ENCODE results near the gene COX4I2. TPM values are rescaled to one million over a fixed set of nuclear protein-coding genes. Genes with fewer than 3 reads are reported as not detected.
"Not testable (repeated sequence)": the region's sequence is repeated elsewhere in the genome, so short reads cannot be mapped to it uniquely, and the experiment has no call there.

The COX4I2 gene
- total and polyA plus RNA-seq, 4 experiments from 2014 or later = not detected

DNA sequence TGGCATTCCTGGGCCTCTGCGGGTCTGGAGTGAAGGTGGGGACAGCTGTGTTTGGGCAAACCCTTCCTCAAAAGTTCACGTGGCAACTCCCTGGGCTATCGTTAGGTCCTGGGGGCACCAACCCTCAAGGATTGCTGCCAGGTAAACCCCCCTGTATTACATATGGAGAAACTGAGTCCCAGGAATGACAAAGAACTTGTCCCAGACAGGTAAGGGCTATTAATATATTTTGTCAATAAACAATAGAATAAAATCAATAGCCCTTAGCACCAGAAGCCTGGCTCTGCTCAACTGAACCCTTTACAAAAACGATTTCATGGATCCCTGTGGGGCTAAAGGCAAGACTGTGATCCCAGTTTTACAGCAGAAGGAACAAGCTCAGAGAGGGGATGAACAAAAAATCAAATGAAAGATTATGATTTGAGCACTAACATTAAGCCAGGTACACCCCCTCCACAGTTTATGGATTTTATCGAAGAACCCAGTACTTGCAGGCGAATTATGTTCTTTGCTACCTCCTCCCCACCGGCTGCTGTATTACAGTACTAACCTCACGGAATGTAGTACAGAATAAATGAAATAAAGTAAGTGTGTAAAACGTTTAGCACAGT lies 30.0 kb upstream of the COX4I2 start:
- Histone ChIP-seq H3K9me3 (ENCODE audit: control insufficient read depth in 1 of 2, low read length in 2 of 2) (no peaks in the 10 kb centered on the region), H3K36me3 (ENCODE audit: insufficient read depth, low read length) (no peaks in the 10 kb centered on the region), H3K27me3 (ENCODE audit: insufficient read depth, low read length) (peaks cover 5% of the 10 kb centered on the region), H3K27ac (ENCODE audit: low read depth, low read length) (no peak overlapping the region), H3K4me3 (ENCODE audit: low read length in 2 of 2) (no peak overlapping the region), H3K4me1 (ENCODE audit: insufficient read depth, low read length) (peaks cover 30% of the 10 kb centered on the region)
- no peak for DNase-seq
- Mint-ChIP-seq H3K27ac (no peak overlapping the region), H3K4me3 (peak overlapping the region in 1 of 8 donors; percentile 28), H3K27me3 (peaks cover 18 to 32% of the 10 kb centered on the region in 2 donors), H3K9me3 (no peaks in the 10 kb centered on the region), H3K36me3 (peaks cover 0 to 3% of the 10 kb centered on the region in 2 donors), H3K4me1 (peaks cover 6 to 35% (median 19%) of the 10 kb centered on the region in 4 donors)
- intact Hi-C loops (cut with micrococcal nuclease) = no loop called here
- ChIA-PET CTCF (ENCODE audit: partially characterized antibody) (interaction anchor here (19.7 kb wide), 1 partner anchor 46 kb away, joined by 1094 read pairs; a partner anchor contains a TSS), POLR2A (ENCODE audit: partially characterized antibody) (interaction anchor here (0.6 to 1.5 kb wide), 3 partner anchors 22 to 36 kb away, joined by 3 to 4 read pairs (median 3); no protein-coding TSS in a partner anchor)

DNA sequence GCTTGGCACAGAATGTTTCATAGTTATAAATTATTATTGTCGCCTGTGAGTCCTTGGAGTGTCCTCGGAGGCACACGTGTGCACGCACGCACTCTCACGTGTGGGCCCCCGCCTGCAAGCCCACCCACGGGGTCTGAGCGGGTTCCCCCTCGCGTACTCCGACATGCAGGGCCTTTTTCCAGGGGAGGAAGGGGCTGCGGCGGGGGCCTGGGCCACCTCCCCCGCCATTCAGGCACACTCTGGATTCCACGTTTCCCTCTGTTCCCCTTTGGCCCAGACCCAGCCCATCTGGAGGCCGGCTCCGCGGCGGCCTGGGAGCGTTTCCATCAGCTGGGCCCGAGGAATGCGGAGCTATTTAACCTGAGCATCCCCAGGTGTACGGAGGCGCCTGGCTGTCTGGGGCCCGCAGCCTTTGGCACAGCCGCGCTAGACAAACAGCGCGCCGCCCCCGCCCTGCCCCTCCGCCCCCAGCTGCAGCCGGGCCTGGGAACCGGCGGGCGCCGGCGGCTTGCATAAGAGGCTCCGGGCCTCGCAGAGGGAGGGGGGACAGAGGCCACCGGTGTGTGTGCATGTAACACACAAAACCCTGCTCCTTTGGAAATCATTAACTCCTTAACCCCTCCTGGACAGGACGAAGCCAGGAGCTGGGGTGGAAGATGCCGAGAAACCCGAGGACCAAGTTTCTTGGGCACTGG lies 29.3 kb upstream of the COX4I2 start:
- Mint-ChIP-seq H3K4me1 (peaks cover 5 to 33% (median 16%) of the 10 kb centered on the region in 4 donors), H3K4me3 (no peak overlapping the region), H3K27ac (no peak overlapping the region), H3K36me3 (peaks cover 0 to 3% of the 10 kb centered on the region in 2 donors), H3K27me3 (peaks cover 16 to 30% of the 10 kb centered on the region in 2 donors), H3K9me3 (no peaks in the 10 kb centered on the region)
- ChIA-PET POLR2A (ENCODE audit: partially characterized antibody) (interaction anchor here (0.6 to 1.5 kb wide), 3 partner anchors 22 to 37 kb away, joined by 3 to 4 read pairs (median 3); no protein-coding TSS in a partner anchor), CTCF (ENCODE audit: partially characterized antibody) (interaction anchor here (0.6 to 19.7 kb wide), 2 partner anchors 46 to 1821 kb away, joined by 3 to 1094 read pairs; a partner anchor contains a TSS)
- no peak overlapping the region for H3K4me3 ChIP-seq (ENCODE audit: low read length in 2 of 2)
- peaks cover 5% of the 10 kb centered on the region for H3K27me3 ChIP-seq (ENCODE audit: insufficient read depth, low read length)
- no peaks in the 10 kb centered on the region for H3K9me3 ChIP-seq (ENCODE audit: control insufficient read depth in 1 of 2, low read length in 2 of 2)
- H3K36me3 ChIP-seq (ENCODE audit: insufficient read depth, low read length) = no peaks in the 10 kb centered on the region
- H3K4me1 ChIP-seq (ENCODE audit: insufficient read depth, low read length) = peaks cover 28% of the 10 kb centered on the region
- no peak overlapping the region for H3K27ac ChIP-seq (ENCODE audit: low read depth, low read length)
- intact Hi-C loops (cut with micrococcal nuclease) = no loop called here
- no peak for DNase-seq

DNA sequence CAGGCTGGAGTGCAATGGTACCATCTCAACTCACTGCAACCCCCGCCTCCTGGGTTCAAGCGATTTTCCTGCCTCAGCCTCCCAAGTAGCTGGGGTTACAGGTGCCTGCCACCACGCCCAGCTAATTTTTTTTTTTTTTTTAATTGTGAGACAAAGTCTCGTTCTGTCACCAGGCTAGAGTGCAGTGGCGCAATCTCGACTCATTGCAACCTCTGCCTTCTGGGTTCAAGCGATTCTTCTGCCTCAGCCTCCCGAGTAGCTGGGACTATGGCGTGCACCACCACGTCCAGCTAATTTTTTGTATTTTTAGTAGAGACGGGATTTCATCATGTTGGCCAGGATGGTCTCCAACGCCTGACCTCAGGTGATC lies 25.5 kb upstream of the COX4I2 start:
- H3K9me3 Mint-ChIP-seq; H3K27ac Mint-ChIP-seq; H3K27ac ChIP-seq (ENCODE audit: low read depth, low read length); H3K4me1 ChIP-seq (ENCODE audit: insufficient read depth, low read length); H3K4me3 Mint-ChIP-seq; DNase-seq; H3K36me3 Mint-ChIP-seq; H3K9me3 ChIP-seq (ENCODE audit: control insufficient read depth in 1 of 2, low read length in 2 of 2); H3K4me3 ChIP-seq (ENCODE audit: low read length in 2 of 2); H3K36me3 ChIP-seq (ENCODE audit: insufficient read depth, low read length); H3K27me3 ChIP-seq (ENCODE audit: insufficient read depth, low read length); H3K4me1 Mint-ChIP-seq: not testable (repeated sequence)
- POLR2A ChIA-PET (ENCODE audit: partially characterized antibody) = interaction anchor here (1.2 to 3.6 kb wide), 6 partner anchors 40 to 55 kb away, joined by 5 to 35 read pairs (median 15); no protein-coding TSS in a partner anchor
- H3K27me3 Mint-ChIP-seq = peaks cover 7 to 12% of the 10 kb centered on the region in 2 donors
- intact Hi-C loops (cut with micrococcal nuclease) = loop anchor here (1.0 to 5.0 kb wide), 5 partner anchors 43 to 150 kb away; partner anchors contain the start of gene BCL2L1
- CTCF ChIA-PET (ENCODE audit: partially characterized antibody) = interaction anchor here (0.6 to 19.7 kb wide), 34 partner anchors 9 to 153 kb away, joined by 3 to 1094 read pairs (median 4); partner anchors contain the start of genes HM13 and ID1

DNA sequence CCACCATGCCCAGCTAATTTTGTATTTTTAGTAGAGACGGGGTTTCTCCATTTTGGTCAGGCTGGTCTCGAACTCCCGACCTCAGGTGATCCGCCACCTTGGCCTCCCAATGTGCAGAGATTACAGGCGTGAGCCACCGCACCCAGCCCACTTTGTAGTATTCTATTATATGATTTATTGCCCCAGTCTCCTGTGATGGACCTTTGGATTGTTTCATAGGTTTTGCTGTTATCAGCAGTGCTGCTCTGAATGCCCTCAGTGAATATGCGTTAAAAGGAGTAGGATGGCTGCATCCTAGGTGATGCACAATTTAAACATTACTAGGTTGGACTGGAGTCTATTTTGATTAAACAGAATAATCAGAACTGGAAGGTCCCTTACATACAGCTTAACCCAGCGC lies 22.3 kb upstream of the COX4I2 start:
- no peak overlapping the region for H3K27ac ChIP-seq (ENCODE audit: low read depth, low read length)
- CTCF ChIA-PET (ENCODE audit: partially characterized antibody) = interaction anchor here (1.3 to 19.7 kb wide), 2 partner anchors 9 to 53 kb away, joined by 3 to 1094 read pairs; a partner anchor contains a TSS
- Mint-ChIP-seq H3K36me3 (no peaks in the 10 kb centered on the region), H3K4me3 (no peak overlapping the region), H3K27me3 (peaks cover 5 to 7% of the 10 kb centered on the region in 2 donors), H3K27ac (no peak overlapping the region), H3K4me1 (peaks cover 0 to 4% (median 3%) of the 10 kb centered on the region in 4 donors), H3K9me3 (no peaks in the 10 kb centered on the region)
- no peak overlapping the region for H3K4me3 ChIP-seq (ENCODE audit: low read length in 2 of 2)
- no peaks in the 10 kb centered on the region for H3K27me3 ChIP-seq (ENCODE audit: insufficient read depth, low read length)
- H3K36me3 ChIP-seq (ENCODE audit: insufficient read depth, low read length) = no peaks in the 10 kb centered on the region
- no peaks in the 10 kb centered on the region for H3K9me3 ChIP-seq (ENCODE audit: control insufficient read depth in 1 of 2, low read length in 2 of 2)
- peaks cover 4% of the 10 kb centered on the region for H3K4me1 ChIP-seq (ENCODE audit: insufficient read depth, low read length)
- POLR2A ChIA-PET (ENCODE audit: partially characterized antibody) = no interaction called here
- intact Hi-C loops (cut with micrococcal nuclease) = no loop called here
- DNase-seq = no peak

DNA sequence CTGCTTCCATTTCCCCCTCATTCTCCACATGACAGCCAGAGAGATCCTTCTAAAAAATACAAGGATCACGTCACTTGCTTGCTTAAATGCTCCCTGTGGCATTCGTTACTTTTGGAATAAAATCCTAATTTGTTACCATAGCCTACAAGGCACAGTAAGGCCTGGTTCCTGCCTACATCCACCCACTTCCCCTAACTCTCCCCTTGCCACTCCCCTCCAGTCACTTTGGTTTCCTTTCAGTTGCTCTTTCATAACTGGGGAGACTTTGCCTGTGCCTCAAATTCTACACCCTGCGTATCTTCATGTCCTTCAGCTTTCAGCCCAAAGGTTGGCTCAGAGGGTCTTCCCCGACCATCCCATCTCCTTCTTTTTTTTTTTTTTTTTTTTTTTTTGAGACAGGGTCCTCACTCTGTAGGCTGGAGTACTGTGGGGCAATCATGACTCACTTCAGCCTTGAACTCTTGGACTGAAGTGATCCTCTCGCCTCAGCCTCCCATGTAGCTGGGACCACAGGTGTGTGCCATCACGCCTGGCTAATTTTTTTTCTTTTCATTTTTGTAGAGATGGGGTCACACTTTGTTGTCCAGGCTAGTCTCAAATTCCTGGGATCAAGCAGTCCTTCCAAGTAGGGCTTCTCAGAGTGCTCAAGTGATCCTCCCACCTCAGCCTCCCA lies 20.1 kb upstream of the COX4I2 start:
- H3K9me3 ChIP-seq (ENCODE audit: control insufficient read depth in 1 of 2, low read length in 2 of 2) = no peaks in the 10 kb centered on the region
- no peaks in the 10 kb centered on the region for H3K36me3 ChIP-seq (ENCODE audit: insufficient read depth, low read length)
- intact Hi-C loops (cut with micrococcal nuclease) = no loop called here
- no peaks in the 10 kb centered on the region for H3K9me3 Mint-ChIP-seq
- H3K27me3 ChIP-seq (ENCODE audit: insufficient read depth, low read length) = no peaks in the 10 kb centered on the region
- POLR2A ChIA-PET (ENCODE audit: partially characterized antibody) = interaction anchor here (1.2 kb wide), 1 partner anchor 45 kb away, joined by 4 read pairs; no protein-coding TSS in a partner anchor
- H3K36me3 Mint-ChIP-seq = no peaks in the 10 kb centered on the region
- H3K27ac ChIP-seq (ENCODE audit: low read depth, low read length) = no peak overlapping the region
- CTCF ChIA-PET (ENCODE audit: partially characterized antibody) = interaction anchor here (0.8 to 2.9 kb wide), 5 partner anchors 7 to 60 kb away, joined by 3 to 10 read pairs (median 3); no protein-coding TSS in a partner anchor
- no peak for DNase-seq
- peaks cover 5 to 7% of the 10 kb centered on the region in 2 donors for H3K27me3 Mint-ChIP-seq
- no peak overlapping the region for H3K27ac Mint-ChIP-seq
- H3K4me3 ChIP-seq (ENCODE audit: low read length in 2 of 2) = no peak overlapping the region
- H3K4me1 ChIP-seq (ENCODE audit: insufficient read depth, low read length) = peaks cover 2% of the 10 kb centered on the region
- peaks cover 0 to 4% (median 3%) of the 10 kb centered on the region in 4 donors for H3K4me1 Mint-ChIP-seq
- no peak overlapping the region for H3K4me3 Mint-ChIP-seq

DNA sequence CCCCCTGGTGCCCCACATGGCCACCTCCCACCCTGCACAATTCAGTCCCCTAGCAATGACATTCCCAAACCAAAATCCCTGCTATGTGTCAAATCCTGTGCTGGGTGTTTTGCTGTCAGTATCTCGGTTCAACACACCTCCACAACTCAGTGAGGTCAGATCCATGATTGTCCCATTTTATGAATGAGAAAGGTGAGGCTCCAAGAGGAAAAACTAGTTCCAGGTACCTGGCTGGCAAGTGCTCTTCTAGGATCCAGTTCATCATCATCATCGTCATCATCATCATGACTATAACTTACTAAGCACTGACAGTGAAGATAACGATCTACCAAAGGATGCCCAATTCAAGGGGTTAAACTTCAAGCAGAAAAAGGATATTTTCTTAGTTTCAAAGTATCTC lies 17.5 kb upstream of the COX4I2 start:
- no peak overlapping the region for H3K27ac ChIP-seq (ENCODE audit: low read depth, low read length)
- H3K4me3 ChIP-seq (ENCODE audit: low read length in 2 of 2) = no peak overlapping the region
- no peak overlapping the region for H3K27ac Mint-ChIP-seq
- ChIA-PET POLR2A (ENCODE audit: partially characterized antibody) (no interaction called here), CTCF (ENCODE audit: partially characterized antibody) (interaction anchor here (0.5 kb wide), 1 partner anchor 51 kb away, joined by 3 read pairs; no protein-coding TSS in a partner anchor)
- no peak overlapping the region for H3K4me3 Mint-ChIP-seq
- H3K27me3 ChIP-seq (ENCODE audit: insufficient read depth, low read length) = no peaks in the 10 kb centered on the region
- no peak for DNase-seq
- intact Hi-C loops (cut with micrococcal nuclease) = no loop called here
- no peaks in the 10 kb centered on the region for H3K4me1 ChIP-seq (ENCODE audit: insufficient read depth, low read length)
- H3K36me3 ChIP-seq (ENCODE audit: insufficient read depth, low read length) = no peaks in the 10 kb centered on the region
- no peaks in the 10 kb centered on the region for H3K36me3 Mint-ChIP-seq
- peaks cover 0 to 2% (median 0%) of the 10 kb centered on the region in 4 donors for H3K4me1 Mint-ChIP-seq
- H3K9me3 ChIP-seq (ENCODE audit: control insufficient read depth in 1 of 2, low read length in 2 of 2) = no peaks in the 10 kb centered on the region
- H3K9me3 Mint-ChIP-seq = no peaks in the 10 kb centered on the region
- peaks cover 0 to 7% of the 10 kb centered on the region in 2 donors for H3K27me3 Mint-ChIP-seq

DNA sequence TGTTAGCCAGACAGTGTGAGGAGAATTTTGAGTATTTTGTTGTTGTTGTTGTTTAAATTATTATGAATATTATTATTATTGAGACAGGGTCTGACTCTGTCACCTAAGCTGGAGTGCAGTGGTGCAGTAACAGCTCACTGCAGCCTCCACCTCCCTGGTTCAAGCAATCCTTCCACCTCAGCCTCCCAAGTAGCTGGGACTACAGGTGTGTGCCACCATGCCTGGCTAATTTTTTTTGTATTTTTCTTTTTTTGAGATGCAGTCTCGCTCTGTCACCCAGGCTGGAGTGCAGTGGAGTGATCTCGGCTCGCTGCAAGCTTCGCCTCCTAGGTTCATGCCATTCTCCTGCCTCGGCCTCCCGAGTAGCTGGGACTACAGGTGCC lies 14.6 kb upstream of the COX4I2 start:
- intact Hi-C loops (cut with micrococcal nuclease); H3K27ac Mint-ChIP-seq; H3K9me3 Mint-ChIP-seq; H3K36me3 ChIP-seq (ENCODE audit: insufficient read depth, low read length); DNase-seq; POLR2A ChIA-PET (ENCODE audit: partially characterized antibody); H3K27me3 ChIP-seq (ENCODE audit: insufficient read depth, low read length); H3K36me3 Mint-ChIP-seq; H3K4me1 ChIP-seq (ENCODE audit: insufficient read depth, low read length); H3K4me3 Mint-ChIP-seq; H3K27me3 Mint-ChIP-seq; H3K27ac ChIP-seq (ENCODE audit: low read depth, low read length); H3K9me3 ChIP-seq (ENCODE audit: control insufficient read depth in 1 of 2, low read length in 2 of 2); H3K4me1 Mint-ChIP-seq; H3K4me3 ChIP-seq (ENCODE audit: low read length in 2 of 2): not testable (repeated sequence)
- CTCF ChIA-PET (ENCODE audit: partially characterized antibody) = interaction anchor here (3.4 kb wide), 1 partner anchor 11 kb away, joined by 16 read pairs; no protein-coding TSS in a partner anchor
